ENCODE measurements around the gene ANKIB1.

DNA sequence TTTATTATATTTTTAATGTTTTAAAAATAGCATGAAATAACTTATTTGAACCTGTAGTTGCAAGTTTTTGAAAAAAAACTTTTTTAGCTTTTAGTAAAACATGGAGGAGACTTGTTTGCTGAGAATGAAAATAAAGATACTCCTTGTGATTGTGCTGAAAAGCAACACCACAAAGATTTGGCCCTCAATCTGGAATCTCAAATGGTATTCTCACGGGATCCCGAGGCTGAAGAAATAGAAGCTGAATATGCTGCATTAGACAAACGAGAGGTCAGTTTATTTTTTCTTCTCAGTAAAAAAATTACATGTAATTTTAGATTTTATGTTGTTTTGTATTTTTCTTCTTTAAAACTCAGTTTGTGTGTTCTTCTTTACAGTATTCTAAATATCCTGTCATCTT is 73.5 kb downstream of the ANKIB1 start:
- TF ChIP-seq EP300 (IDR thresholded peaks at IDR 0.05) (no peak), POLR2A (IDR thresholded peaks at IDR 0.05) (no peak)
- TF ChIP-seq, protein P1, sequence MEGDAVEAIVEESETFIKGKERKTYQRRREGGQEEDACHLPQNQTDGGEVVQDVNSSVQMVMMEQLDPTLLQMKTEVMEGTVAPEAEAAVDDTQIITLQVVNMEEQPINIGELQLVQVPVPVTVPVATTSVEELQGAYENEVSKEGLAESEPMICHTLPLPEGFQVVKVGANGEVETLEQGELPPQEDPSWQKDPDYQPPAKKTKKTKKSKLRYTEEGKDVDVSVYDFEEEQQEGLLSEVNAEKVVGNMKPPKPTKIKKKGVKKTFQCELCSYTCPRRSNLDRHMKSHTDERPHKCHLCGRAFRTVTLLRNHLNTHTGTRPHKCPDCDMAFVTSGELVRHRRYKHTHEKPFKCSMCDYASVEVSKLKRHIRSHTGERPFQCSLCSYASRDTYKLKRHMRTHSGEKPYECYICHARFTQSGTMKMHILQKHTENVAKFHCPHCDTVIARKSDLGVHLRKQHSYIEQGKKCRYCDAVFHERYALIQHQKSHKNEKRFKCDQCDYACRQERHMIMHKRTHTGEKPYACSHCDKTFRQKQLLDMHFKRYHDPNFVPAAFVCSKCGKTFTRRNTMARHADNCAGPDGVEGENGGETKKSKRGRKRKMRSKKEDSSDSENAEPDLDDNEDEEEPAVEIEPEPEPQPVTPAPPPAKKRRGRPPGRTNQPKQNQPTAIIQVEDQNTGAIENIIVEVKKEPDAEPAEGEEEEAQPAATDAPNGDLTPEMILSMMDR (IDR thresholded peaks at IDR 0.05): no peak
